Hypothalamus (tissue), 51 donors: ENCODE results near the gene DUSP16.
A peak's percentile ranks its signal among the peaks of the same experiment; 100 is the strongest.

Experiments
- DNase-seq, 51 donors: peaks; one replicate each; lab custom pipeline; 2025; lab: John Stamatoyannopoulos, UW

DUSP16 gene

GRCh38 chr12:12550277-12550676, 12.4 kb downstream of the DUSP16 start:
- no peak for DNase-seq

- DNase-seq: no peak
These were observed 13.2 kb downstream of the DUSP16 start for GRCh38 chr12:12549426-12549825.

GRCh38 chr12:12548713-12549112, 13.9 kb downstream of the DUSP16 start:
- no peak for DNase-seq

- DNase-seq: no peak
These were observed 16.3 kb downstream of the DUSP16 start for GRCh38 chr12:12546314-12546772.

GRCh38 chr12:12543959-12544358, 18.7 kb downstream of the DUSP16 start:
- DNase-seq: no peak

- no peak for DNase-seq
These were observed 19.7 kb downstream of the DUSP16 start for GRCh38 chr12:12542964-12543363.

- no peak for DNase-seq
These were observed 20.4 kb downstream of the DUSP16 start for GRCh38 chr12:12542286-12542685.

- no peak for DNase-seq
These were observed 20.9 kb downstream of the DUSP16 start for GRCh38 chr12:12541782-12542181.

GRCh38 chr12:12540261-12541013, 22.2 kb downstream of the DUSP16 start:
- no peak for DNase-seq

GRCh38 chr12:12539028-12539810, 23.4 kb downstream of the DUSP16 start:
- DNase-seq: no peak

GRCh38 chr12:12538535-12538934, 24.1 kb downstream of the DUSP16 start:
- DNase-seq: no peak

- no peak for DNase-seq
These were observed 25.2 kb downstream of the DUSP16 start for GRCh38 chr12:12537421-12537820.

GRCh38 chr12:12534975-12535374, 27.7 kb downstream of the DUSP16 start:
- no peak for DNase-seq

- peak in 1 of 51 donors; percentile 18 for DNase-seq
These were observed 28.3 kb downstream of the DUSP16 start for GRCh38 chr12:12534166-12534866.

GRCh38 chr12:12533238-12533829, 29.3 kb downstream of the DUSP16 start:
- DNase-seq: no peak

GRCh38 chr12:12531194-12531593, 31.5 kb downstream of the DUSP16 start:
- no peak for DNase-seq

- DNase-seq: no peak
These were observed 32.8 kb downstream of the DUSP16 start for GRCh38 chr12:12529783-12530421.

GRCh38 chr12:12528361-12529270, 34.0 kb downstream of the DUSP16 start:
- DNase-seq: no peak

- no peak for DNase-seq
These were observed 34.8 kb downstream of the DUSP16 start for GRCh38 chr12:12527820-12528296.
